ENCODE measurements around the gene RNU2-1.
"Not testable (repeated sequence)": the region's sequence is repeated elsewhere in the genome, so short reads cannot be mapped to it uniquely, and the experiment has no call there.

The RNU2-1 gene

DNA sequence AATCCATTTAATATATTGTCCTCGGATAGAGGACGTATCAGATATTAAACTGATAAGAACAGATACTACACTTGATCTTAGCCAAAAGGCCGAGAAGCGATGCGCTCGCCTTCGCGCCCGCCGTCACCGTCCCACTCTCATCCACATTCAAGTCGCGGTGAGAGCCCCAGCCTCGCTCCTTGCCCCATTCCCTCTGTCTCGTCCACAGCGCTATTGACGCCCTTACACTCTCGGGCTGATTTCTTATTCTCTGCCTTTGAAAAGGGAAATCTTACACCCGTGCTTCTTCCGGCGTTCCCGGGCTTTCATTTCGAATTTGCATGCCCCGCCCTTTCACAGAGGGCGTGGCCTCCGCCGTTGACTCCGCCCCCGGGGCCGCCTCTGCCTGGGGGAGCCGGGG is at the start of gene RNU2-1:
RNU2-1 (minus strand) TSS at position 101 of the 400 bp plus-strand sequence.
- not testable (repeated sequence) for DNase-seq

DNA sequence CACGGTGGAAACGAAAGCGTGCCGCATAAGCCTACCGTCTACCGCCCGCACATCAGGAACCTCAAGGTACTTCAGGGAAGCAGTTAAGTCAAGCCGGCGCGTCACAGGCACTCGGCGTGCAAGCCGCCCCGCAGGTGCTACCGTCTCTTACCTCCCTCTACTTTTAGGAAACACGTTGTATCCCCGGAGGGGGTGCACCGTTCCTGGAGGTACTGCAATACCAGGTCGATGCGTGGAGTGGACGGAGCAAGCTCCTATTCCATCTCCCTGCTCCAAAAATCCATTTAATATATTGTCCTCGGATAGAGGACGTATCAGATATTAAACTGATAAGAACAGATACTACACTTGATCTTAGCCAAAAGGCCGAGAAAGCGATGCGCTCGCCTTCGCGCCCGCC is 39.1 kb upstream of the RNU2-1 start:
- not testable (repeated sequence) for DNase-seq

DNA sequence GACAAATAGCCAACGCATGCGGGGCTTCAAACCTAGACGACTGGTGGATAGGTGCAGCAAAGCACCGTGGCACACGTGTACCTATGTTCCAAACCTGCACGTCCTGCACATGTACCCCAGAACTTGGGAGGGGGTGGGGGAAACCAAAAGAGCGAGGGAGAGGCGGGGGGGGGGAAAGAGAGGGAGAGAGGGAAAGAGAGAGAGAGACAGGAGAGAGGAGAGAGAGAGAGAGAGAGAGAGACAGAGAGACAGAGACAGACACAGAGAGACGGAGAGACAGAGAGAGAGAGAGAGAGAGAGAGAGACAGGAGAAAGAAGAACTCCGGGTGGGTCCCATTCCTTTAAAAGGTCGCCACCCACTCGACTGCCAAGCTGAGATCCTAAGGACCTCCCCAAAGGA is 38.7 kb upstream of the RNU2-1 start:
- DNase-seq: not testable (repeated sequence)

DNA sequence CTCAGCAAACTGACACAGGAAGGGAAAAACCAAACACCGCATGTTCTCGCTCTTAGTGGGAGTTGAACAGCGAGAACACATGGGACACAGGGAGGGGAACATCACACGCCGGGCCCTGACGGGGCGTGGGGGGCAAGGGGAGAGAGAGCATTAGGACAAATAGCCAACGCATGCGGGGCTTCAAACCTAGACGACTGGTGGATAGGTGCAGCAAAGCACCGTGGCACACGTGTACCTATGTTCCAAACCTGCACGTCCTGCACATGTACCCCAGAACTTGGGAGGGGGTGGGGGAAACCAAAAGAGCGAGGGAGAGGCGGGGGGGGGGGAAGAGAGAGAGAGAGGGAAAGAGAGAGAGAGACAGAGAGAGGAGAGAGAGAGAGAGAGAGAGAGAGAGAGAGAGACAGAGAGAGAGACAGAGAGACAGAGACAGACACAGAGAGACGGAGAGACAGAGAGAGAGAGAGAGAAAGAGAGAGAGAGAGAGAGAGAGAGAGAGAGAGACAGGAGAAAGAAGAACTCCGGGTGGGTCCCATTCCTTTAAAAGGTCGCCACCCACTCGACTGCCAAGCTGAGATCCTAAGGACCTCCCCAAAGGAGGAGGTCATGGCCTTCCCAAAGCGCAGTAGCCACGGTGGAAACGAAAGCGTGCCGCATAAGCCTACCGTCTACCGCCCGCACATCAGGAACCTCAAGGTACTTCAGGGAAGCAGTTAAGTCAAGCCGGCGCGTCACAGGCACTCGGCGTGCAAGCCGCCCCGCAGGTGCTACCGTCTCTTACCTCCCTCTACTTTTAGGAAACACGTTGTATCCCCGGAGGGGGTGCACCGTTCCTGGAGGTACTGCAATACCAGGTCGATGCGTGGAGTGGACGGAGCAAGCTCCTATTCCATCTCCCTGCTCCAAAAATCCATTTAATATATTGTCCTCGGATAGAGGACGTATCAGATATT is 37.1 kb upstream of the RNU2-1 start:
- not testable (repeated sequence) for DNase-seq

DNA sequence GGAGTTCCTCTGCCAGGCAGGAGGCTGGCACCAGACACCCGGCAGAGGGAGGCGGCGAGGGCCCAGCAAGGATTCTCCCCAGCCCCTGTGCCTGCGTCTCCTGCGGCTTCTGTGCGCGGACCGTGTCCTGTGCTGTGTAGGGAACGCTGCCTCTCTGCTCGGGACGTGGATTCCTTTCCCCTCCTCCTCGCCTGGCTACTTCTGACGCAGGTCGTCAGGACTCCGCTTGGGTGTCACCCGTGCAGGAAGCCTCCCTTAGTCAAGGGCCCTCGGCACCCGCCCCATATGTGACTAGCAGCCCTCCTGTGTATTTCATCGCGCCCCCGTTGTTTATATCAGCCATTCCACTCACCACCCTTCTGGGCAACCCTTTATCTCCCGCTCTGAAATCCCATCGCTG is 12.7 kb upstream of the RNU2-1 start:
- DNase-seq: not testable (repeated sequence)

DNA sequence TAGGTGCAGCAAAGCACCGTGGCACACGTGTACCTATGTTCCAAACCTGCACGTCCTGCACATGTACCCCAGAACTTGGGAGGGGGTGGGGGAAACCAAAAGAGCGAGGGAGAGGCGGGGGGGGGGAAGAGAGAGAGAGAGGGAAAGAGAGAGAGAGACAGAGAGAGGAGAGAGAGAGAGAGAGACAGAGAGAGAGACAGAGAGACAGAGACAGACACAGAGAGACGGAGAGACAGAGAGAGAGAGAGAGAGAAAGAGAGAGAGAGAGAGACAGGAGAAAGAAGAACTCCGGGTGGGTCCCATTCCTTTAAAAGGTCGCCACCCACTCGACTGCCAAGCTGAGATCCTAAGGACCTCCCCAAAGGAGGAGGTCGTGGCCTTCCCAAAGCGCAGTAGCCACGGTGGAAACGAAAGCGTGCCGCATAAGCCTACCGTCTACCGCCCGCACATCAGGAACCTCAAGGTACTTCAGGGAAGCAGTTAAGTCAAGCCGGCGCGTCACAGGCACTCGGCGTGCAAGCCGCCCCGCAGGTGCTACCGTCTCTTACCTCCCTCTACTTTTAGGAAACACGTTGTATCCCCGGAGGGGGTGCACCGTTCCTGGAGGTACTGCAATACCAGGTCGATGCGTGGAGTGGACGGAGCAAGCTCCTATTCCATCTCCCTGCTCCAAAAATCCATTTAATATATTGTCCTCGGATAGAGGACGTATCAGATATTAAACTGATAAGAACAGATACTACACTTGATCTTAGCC is 7.0 kb upstream of the RNU2-1 start:
- not testable (repeated sequence) for DNase-seq

DNA sequence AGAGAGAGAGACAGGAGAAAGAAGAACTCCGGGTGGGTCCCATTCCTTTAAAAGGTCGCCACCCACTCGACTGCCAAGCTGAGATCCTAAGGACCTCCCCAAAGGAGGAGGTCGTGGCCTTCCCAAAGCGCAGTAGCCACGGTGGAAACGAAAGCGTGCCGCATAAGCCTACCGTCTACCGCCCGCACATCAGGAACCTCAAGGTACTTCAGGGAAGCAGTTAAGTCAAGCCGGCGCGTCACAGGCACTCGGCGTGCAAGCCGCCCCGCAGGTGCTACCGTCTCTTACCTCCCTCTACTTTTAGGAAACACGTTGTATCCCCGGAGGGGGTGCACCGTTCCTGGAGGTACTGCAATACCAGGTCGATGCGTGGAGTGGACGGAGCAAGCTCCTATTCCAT is 5.8 kb upstream of the RNU2-1 start:
- not testable (repeated sequence) for DNase-seq

DNA sequence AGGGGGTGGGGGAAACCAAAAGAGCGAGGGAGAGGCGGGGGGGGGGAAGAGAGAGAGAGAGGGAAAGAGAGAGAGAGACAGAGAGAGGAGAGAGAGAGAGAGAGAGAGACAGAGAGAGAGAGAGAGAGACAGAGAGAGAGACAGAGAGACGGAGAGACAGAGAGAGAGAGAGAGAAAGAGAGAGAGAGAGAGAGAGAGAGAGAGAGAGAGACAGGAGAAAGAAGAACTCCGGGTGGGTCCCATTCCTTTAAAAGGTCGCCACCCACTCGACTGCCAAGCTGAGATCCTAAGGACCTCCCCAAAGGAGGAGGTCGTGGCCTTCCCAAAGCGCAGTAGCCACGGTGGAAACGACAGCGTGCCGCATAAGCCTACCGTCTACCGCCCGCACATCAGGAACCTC is 514 bp downstream of the RNU2-1 start:
- not testable (repeated sequence) for DNase-seq

DNA sequence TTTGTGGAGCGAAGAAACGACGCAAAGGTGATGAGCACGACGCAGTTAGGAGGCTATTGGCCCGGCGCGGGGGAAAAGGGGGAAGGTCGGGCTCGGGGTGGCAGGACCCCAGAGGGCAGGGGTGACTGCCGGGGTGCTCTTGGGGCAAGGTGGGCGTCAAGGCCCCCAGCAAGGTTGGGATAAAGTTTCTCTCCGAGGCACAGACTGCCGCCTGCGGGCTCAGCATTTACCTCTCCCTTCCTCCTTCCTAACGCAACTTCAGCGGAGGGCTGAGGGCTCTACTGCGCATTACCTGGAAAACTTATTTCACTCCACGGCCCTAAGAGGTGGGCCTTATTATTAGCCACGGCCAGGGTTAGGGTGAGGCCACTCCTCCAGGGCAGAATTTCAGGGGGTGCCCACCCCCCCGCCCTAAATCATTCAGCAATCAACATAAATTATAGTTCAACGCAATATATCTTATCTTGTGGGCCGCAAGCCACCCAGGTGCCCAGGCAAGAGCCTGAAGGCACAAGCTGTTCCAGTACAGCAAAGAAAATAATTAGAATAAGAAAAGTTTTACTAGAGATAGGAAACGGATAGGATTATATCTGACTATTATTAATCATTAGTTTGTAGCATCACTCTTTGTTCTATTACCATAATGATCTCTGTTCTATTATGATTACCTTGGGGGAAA is 1.6 kb downstream of the RNU2-1 start:
- not testable (repeated sequence) for DNase-seq

DNA sequence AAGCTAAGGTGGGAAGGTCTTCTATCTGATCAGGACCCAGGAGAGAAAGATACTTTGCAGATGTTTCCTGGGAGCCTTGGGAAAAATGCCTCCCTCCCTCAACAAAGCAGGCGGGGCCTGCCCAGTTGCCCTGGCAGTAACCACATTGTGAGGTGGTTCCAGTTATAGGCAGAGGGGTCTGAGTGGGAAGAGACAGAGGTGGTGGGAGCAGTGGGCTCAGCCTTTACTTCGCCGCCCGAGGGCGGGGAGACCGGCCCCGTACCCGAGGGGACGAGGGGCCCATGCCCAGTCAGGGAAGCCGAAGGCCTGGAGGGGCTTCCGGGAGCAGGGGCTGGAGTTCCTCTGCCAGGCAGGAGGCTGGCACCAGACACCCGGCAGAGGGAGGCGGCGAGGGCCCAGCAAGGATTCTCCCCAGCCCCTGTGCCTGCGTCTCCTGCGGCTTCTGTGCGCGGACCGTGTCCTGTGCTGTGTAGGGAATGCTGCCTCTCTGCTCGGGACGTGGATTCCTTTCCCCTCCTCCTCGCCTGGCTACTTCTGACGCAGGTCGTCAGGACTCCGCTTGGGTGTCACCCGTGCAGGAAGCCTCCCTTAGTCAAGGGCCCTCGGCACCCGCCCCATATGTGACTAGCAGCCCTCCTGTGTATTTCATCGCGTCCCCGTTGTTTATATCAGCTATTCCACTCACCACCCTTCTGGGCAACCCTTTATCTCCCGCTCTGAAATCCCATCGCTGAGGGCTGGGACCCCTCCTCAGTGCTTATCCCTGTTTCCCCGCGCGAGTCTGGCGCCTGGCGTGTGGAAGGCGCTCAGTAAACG is 2.4 kb downstream of the RNU2-1 start:
- DNase-seq: not testable (repeated sequence)

DNA sequence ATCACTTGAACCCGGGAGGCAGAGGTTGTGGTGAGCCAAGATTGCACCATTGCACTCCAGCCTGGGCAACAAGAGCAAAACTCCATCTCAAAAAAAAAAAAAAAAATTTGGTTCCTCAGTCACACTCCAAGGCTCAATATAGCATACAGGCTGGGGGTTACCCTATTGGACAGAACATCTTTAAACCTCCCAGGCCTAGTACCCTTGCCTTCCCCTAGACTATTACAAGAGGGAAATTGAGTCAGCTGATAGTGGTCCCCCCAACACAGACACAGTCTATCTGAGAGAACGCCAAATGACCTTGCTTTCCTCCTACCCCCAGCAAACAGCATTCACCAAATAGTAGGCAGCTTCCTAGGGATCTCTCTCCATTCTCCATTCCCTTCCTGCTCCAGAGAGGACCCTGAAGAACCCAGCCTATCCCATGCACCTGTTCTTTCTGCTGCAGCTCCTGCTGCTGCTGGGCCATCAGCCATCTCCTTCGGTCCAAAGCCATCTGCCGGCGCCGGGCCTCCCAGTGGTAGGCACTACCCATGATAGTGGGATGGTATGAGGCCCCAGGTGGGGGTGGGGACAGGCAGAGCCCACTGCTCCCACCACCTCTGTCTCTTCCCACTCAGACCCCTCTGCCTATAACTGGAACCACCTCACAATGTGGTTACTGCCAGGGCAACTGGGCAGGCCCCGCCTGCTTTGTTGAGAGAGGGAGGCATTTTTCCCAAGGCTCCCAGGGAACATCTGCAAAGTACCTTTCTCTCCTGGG is 5.6 kb downstream of the RNU2-1 start, which contains the start of gene CCDC200:
CCDC200 (minus strand) TSS at position 604 of the 763 bp plus-strand sequence; CDS start at position 535, 69 bp downstream.
- DNase-seq: not testable (repeated sequence)

DNA sequence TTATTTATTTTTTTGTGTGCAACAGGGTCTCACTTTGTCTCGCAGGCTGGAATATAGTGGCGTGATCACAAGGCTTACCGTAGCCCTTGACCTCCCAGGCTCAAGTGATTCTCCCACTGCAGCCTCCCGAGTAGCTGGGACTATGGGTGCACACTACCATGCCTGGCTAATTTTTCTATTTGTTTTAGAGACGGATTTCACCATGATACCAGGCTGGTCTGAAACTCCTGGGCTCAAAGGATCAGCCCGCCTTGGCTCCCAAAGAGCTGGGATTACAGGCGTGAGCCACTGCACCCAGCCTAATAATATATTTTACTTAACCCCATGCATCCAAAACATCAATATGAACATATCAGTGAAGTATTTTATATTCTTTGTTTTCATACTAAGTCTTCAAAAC is 7.4 kb downstream of the RNU2-1 start:
- DNase-seq: no peak

DNA sequence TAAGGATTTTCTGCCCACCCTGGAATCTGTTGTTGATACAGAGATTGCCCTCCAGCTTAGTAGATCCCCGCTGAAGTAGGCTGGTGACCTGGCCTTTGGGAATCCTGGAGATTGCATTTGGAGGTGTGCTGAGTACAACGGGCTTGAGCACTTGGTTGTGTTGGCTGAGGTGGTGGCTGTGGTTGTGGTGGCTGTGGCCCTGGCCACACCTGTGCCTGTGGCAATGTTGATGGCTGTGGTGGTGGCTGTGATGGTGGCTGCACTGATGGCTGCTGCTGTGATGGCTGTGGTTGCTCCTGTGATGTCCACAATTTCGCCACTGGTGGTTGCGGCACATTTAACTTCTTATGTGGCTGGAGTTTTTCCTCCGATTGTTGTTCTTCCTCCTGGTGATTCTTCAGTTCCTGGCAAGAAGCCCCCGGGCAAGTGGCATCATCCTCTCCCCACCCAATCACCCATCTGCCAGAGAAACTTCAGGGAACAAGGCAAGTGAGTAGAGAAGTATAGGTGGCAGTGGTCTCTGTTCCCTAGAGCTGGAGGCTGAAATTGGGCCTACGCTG is 9.6 kb downstream of the RNU2-1 start:
- no peak for DNase-seq

DNA sequence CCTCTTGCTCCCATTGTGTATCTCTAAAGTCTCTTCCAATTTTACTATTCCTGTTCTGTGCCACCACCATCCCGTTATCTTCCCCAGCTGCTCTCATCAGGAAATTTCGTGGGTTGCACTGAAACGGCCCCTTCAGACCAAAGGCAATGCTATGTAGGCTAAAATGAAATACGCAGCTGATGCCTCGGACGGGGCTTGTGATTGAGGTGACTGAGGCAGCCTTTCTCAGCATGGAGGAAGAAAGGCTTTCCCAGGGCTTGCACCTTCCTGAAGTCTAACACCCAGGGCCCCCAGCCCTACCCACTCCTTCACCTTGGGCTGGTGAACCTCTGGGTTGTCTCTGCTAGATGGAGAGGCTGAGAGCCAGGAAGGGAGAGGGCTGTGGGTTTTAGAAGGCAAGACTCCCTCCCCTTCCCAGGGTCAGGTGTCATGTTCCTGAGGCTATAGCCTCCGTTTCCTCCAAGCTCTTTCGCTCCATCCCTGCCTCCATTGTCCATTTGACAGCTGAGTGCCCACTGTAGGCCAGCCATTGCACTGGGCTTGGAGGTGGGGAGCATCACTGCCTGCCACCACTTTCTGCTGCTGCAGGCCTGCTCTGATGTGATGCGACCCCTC is 13.2 kb downstream of the RNU2-1 start:
- DNase-seq: no peak

DNA sequence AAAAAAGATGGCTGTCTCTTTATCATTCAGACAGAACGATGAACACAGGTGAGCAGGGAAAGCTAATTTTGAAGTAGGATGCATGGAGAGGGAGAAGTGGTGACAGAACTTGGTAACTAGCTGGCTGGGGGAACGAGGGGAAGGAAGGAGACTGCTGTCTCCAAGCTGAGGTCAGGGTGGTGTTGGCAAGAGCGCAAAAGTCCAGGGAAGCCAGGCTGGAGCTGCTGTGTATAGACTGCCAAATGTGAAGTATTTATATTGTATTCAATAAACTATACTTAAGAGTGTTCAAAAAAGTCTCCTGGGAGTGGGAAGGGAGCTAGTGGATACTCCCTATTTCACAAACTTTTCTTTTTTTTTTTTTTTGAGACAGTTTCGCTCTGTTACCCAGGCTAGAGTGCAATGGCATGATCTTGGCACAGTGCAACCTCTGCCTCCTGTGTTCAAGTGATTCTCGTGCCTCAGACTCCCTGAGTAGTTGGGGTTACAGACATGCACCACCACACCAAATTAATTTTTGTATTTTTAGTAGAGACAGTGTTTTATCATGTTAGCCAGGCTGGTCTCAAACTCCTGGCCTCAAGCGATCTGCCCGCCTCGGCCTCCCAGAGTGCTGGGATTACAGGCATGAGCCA is 13.9 kb downstream of the RNU2-1 start:
- no peak for DNase-seq

DNA sequence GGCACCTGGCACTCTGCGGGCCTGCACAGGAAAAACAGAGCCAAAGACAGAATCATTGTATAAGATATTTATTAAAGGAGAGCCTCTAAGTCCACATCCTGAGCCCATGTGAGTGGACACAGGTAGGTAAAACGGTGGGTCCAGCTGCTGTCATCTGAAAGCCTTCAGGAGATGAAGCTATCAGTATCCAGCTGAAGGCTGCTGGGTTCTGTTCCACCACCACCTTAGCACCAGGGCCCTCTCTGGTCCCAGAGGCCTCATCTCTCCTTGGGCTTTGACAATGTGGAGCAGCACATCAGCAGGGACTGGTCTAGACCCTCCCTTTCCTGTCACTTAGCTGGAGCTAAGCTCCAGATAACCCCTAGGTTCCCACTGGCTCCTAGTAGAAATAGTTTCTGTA is 14.8 kb downstream of the RNU2-1 start:
- no peak for DNase-seq

DNA sequence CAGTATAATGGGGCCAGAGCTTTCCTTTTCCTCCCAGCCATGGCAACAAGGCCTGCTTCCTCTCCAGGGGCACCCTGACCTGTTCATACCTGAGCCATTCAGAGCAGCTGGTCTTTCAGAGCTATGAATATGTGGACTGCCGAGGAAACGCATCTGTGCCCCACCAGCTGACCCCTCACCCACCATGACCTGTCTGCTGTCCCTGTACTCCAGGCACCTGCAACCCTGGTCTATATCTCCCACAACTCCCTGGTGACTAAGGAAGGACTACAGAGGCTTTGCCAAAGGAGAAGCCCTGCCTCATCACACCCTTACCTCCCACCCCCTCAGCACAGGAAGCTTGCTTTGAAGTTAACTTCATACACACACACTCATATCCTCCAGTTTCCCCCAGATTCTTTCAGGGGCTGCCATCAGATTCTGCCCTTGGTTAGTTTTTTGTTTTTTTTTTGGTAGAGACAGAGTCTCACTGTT is 16.1 kb downstream of the RNU2-1 start:
- DNase-seq: no peak

DNA sequence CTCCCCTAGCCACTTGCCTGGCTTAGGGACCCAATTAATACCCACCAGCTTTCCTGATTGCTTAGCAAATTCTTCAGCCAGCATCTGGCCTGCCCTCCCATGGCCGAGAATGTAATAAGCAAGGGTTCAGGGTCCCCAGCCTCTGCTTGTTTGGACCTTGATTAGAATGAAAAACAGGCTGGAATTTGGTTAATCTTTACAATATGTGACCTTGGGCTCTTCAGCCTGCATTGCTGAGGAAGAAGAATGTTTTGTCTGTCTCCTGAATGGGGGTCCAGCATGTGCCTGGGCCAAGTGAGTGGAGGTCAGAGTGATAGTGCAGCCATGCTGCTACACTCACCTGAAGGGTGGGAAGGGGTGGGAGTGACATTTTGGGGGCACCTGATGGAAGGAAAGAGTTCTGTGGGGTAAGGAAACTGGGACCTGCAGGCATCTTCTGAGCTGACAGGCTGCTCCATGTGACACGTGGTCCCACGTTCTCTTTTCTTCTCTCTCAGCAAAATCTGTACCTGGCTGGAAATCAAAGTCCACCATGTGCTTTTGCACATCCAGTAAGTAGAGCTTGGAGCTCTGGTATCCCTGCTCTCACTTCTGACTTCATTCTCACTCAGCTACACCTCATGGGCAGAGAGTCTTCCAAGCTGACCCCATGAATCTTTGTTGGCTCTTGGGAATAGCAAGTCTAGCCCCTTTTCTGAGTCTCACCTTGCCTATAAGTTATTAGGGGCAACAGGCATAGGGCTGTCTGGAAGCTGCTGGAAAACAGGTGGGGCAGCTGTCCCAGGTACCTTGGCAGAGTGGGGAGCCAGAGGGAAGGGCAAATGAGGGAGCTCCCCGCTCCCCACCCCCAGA is 16.8 kb downstream of the RNU2-1 start:
- DNase-seq: no peak

DNA sequence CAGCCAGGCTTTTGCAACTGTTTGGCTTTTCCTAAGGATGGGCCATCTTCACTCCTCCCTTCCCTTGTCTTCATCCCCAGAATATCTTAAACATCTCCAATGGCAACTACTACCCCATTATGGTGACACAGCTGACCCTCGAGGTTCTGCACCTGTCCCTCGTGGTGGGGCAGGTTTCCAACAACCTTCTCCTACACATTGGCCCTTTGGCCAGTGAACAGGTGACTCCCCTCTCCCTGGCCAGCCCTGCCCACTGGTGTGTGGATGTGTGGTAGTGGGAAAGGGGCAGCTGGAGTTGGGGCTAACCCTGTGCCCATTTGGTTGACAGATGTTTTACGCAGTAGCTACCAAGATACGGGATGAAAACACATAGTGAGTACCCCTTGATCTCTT is 17.4 kb downstream of the RNU2-1 start:
- no peak for DNase-seq
